Stimulated activated CD8-positive, alpha-beta memory T cell treated with anti-CD3 and anti-CD28 coated beads, Interleukin-2, amount 100 ng/mL, for 1 hour (primary cell): Measurements from ENCODE around the gene RASGRP1.

Experiments
- DNase-seq, 2 donors: peaks; one replicate each; pipeline ENCODE4 v3.0.0-alpha.2; 2020; ENCODE audit warnings: low read depth in 2 of 2

Gene RASGRP1

GRCh38 chr15:38576261-38576660 is 11.6 kb upstream of the RASGRP1 start:
- DNase-seq, result no peak

- DNase-seq, result no peak
Measured at GRCh38 chr15:38565287-38565670, 665 bp upstream of the RASGRP1 start.

- peak; percentile 77 for DNase-seq
Measured at GRCh38 chr15:38563723-38564519, 693 bp downstream of the RASGRP1 start.

- no peak for DNase-seq
Measured at GRCh38 chr15:38562278-38562677, 2.3 kb downstream of the RASGRP1 start.

- DNase-seq, result no peak
Measured at GRCh38 chr15:38560456-38560926, 4.1 kb downstream of the RASGRP1 start.

GRCh38 chr15:38559636-38560307 is 4.8 kb downstream of the RASGRP1 start:
- no peak for DNase-seq

GRCh38 chr15:38559131-38559530 is 5.5 kb downstream of the RASGRP1 start:
- no peak for DNase-seq

GRCh38 chr15:38558372-38559059 is 6.1 kb downstream of the RASGRP1 start:
- no peak for DNase-seq

- no peak for DNase-seq
Measured at GRCh38 chr15:38557921-38558320, 6.7 kb downstream of the RASGRP1 start.

- DNase-seq, result no peak
Measured at GRCh38 chr15:38555686-38556334, 8.8 kb downstream of the RASGRP1 start.

GRCh38 chr15:38554354-38554753 is 10.3 kb downstream of the RASGRP1 start:
- no peak for DNase-seq

GRCh38 chr15:38553071-38553470 is 11.5 kb downstream of the RASGRP1 start:
- no peak for DNase-seq

GRCh38 chr15:38551720-38552648 is 12.6 kb downstream of the RASGRP1 start:
- no peak for DNase-seq

- DNase-seq, result no peak
Measured at GRCh38 chr15:38549222-38549621, 15.4 kb downstream of the RASGRP1 start.

- no peak for DNase-seq
Measured at GRCh38 chr15:38547255-38547997, 17.2 kb downstream of the RASGRP1 start.

- no peak for DNase-seq
Measured at GRCh38 chr15:38545179-38545578, 19.4 kb downstream of the RASGRP1 start.

GRCh38 chr15:38541026-38541425 is 23.6 kb downstream of the RASGRP1 start:
- DNase-seq, result no peak

- DNase-seq, result no peak
Measured at GRCh38 chr15:38540510-38540909, 24.1 kb downstream of the RASGRP1 start.

- no peak for DNase-seq
Measured at GRCh38 chr15:38539008-38539343, 25.6 kb downstream of the RASGRP1 start.

- no peak for DNase-seq
Measured at GRCh38 chr15:38538328-38539007, 26.1 kb downstream of the RASGRP1 start.
